OCI-LY1 (cell line): Measurements from ENCODE around the gene RASGEF1B.

Source experiments
- H2AFZ ChIP-seq: fragments of 200-600 bp; sonication (generic), shearing (Covaris generic); 2 replicates; pipeline ENCODE4 v1.6.0; 2014; ENCODE audit warnings: antibody characterized with exemption, mild to moderate bottlenecking, low read length
- H3F3A ChIP-seq: fragments of 200-600 bp; sonication (generic), shearing (Covaris generic); 2 replicates; pipeline ENCODE4 v1.6.0; 2014; ENCODE audit warnings: mild to moderate bottlenecking, antibody characterized with exemption, low read length, moderate library complexity; ENCODE audit not compliant: insufficient read depth
- H3K27ac ChIP-seq: fragments of 200-600 bp; sonication (generic); 2 replicates; pipeline ENCODE4 v1.5.1; 2014; ENCODE audit warnings: low read length, mixed run types, mild to moderate bottlenecking, low read depth; ENCODE audit not compliant: poor library complexity, severe bottlenecking
- H3K27me3 ChIP-seq: fragments of 200-600 bp; sonication (generic); 2 replicates; pipeline ENCODE4 v1.6.0; 2014; ENCODE audit warnings: antibody characterized with exemption, mild to moderate bottlenecking, low read length, moderate library complexity; ENCODE audit not compliant: insufficient read depth
- H3K36me3 ChIP-seq: fragments of 200-600 bp; sonication (generic); 2 replicates; pipeline ENCODE4 v1.6.1; 2014; ENCODE audit warnings: mild to moderate bottlenecking, antibody characterized with exemption, low read length, moderate library complexity, mixed read lengths; ENCODE audit not compliant: insufficient read depth
- H3K4me1 ChIP-seq: fragments of 200-600 bp; sonication (generic); 2 replicates; pipeline ENCODE4 v1.5.1; 2014; ENCODE audit warnings: mild to moderate bottlenecking, low read length, moderate library complexity; ENCODE audit not compliant: insufficient read depth, severe bottlenecking
- H3K4me2 ChIP-seq: fragments of 200-600 bp; sonication (generic), shearing (Covaris generic); 2 replicates; pipeline ENCODE4 v1.6.1; 2014; ENCODE audit warnings: low read length
- H3K4me3 ChIP-seq: fragments of 200-600 bp; sonication (generic); 2 replicates; pipeline ENCODE4 v1.5.1; 2014; ENCODE audit warnings: low read length, low read depth, mild to moderate bottlenecking, mixed read lengths; ENCODE audit not compliant: poor library complexity, severe bottlenecking
- H3K79me2 ChIP-seq: fragments of 200-600 bp; shearing (Covaris generic); 2 replicates; pipeline ENCODE4 v1.6.1; 2016; ENCODE audit warnings: mixed run types, low read length, mixed read lengths; ENCODE audit not compliant: insufficient read depth
- H3K9ac ChIP-seq: fragments of 200-600 bp; sonication (generic), shearing (Covaris generic); 2 replicates; pipeline ENCODE4 v1.6.1; 2014; ENCODE audit warnings: mild to moderate bottlenecking, low read length, mixed read lengths
- H3K9me2 ChIP-seq: fragments of 200-600 bp; sonication (generic), shearing (Covaris generic); 2 replicates; pipeline ENCODE4 v1.6.1; 2014; ENCODE audit warnings: low read depth, mild to moderate bottlenecking, low read length, mixed read lengths
- H3K9me3 ChIP-seq: fragments of 200-600 bp; shearing (Covaris generic); 2 replicates; pipeline ENCODE4 v1.6.1; 2014; ENCODE audit warnings: low read length, mixed read lengths
- H4K20me1 ChIP-seq: fragments of 200-600 bp; sonication (generic), shearing (Covaris generic); 2 replicates; pipeline ENCODE4 v1.6.0; 2016; ENCODE audit warnings: mild to moderate bottlenecking, low read length; ENCODE audit not compliant: insufficient read depth
- EZH2 ChIP-seq: fragments of 200-600 bp; sonication (generic), shearing (Covaris generic); IDR thresholded peaks from 2 replicates; pipeline ENCODE4 v1.8.0; 2017; ENCODE audit warnings: borderline replicate concordance, mixed run types, mild to moderate bottlenecking, antibody characterized with exemption, low read length, moderate library complexity, mixed read lengths
- TF ChIP-seq, protein P1 (sequence below): fragments of 200-600 bp; sonication (generic), shearing (Covaris generic); IDR thresholded peaks from 2 replicates; pipeline ENCODE4 v1.5.1; 2017; ENCODE audit warnings: mild to moderate bottlenecking, antibody characterized with exemption, low read length, moderate library complexity, mixed read lengths

The RASGEF1B gene

DNA sequence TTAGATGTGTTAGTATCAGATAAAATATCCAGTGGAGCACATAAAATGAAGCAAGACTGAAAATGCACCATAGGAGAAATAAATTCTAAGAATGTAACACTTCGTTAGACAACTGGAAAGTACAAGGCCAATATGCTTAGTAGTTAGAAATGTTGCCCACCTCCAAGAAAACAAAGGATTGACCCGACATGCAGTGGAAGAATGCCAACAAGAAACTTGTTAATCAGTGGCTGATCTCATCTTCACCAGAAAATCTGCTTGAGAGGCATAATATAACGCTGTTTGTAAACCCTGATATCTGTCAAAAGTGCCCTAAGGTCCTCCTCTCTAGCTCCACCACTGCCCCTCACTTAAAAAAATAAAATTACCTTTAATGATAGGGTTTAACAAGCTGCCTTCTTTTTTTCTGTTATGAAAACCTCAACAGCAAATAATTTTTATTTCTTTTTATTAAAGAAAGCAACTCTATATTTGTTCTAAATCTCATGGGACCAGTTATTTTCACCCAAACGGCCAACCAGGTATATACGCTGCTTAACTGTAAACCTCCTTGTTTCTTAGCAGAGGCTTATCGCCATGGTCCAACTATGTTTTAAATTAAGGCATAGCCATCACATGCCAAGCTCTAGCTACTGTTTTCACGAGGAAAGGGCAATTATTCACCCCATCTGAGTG, 1.8 kb downstream of the RASGEF1B start:
- Histone ChIP-seq H3K9ac (peak overlapping the region; percentile 92), H4K20me1 (no peaks in the 10 kb centered on the region), H3K4me2 (peak overlapping the region; percentile 99), H3K9me3 (no peaks in the 10 kb centered on the region), H3K79me2 (peaks cover 61% of the 10 kb centered on the region), H3K4me3 (peak overlapping the region; percentile 77), H3K4me1 (peaks cover 69% of the 10 kb centered on the region), H3K27ac (peak overlapping the region; percentile 91), H3K27me3 (no peaks in the 10 kb centered on the region), H3K36me3 (peaks cover 11% of the 10 kb centered on the region; the same call in 1 of the 2 replicates), H2AFZ (no peak overlapping the region), H3K9me2 (no peaks in the 10 kb centered on the region), H3F3A (no peaks in the 10 kb centered on the region)
- no peak for TF ChIP-seq EZH2
- TF ChIP-seq, protein P1, sequence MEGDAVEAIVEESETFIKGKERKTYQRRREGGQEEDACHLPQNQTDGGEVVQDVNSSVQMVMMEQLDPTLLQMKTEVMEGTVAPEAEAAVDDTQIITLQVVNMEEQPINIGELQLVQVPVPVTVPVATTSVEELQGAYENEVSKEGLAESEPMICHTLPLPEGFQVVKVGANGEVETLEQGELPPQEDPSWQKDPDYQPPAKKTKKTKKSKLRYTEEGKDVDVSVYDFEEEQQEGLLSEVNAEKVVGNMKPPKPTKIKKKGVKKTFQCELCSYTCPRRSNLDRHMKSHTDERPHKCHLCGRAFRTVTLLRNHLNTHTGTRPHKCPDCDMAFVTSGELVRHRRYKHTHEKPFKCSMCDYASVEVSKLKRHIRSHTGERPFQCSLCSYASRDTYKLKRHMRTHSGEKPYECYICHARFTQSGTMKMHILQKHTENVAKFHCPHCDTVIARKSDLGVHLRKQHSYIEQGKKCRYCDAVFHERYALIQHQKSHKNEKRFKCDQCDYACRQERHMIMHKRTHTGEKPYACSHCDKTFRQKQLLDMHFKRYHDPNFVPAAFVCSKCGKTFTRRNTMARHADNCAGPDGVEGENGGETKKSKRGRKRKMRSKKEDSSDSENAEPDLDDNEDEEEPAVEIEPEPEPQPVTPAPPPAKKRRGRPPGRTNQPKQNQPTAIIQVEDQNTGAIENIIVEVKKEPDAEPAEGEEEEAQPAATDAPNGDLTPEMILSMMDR, result no peak

DNA sequence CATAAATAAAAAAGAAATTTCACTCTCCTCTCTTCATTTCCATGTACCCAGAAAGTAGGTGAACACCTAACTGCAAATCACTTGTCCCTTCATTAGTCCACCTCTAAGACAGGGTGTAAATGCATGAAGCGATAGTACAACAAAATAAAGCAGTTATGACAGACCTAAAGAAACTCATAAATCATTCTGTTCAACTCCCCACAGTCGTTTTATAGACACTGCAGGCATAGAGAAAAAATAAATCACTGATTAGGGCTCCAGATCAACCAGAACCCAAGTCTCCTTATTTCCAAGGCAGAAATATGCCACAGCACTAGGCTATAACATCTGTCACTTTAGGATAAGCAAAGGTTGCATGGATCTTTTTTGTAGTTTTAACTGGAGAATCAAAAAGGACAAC, 3.0 kb downstream of the RASGEF1B start:
- H3K4me3 ChIP-seq, result peak overlapping the region; percentile 77
- H3K4me2 ChIP-seq, result peak overlapping the region; percentile 99
- H4K20me1 ChIP-seq, result no peaks in the 10 kb centered on the region
- H3K4me1 ChIP-seq, result peaks cover 76% of the 10 kb centered on the region
- peaks cover 74% of the 10 kb centered on the region for H3K79me2 ChIP-seq
- H3K27me3 ChIP-seq, result no peaks in the 10 kb centered on the region
- no peaks in the 10 kb centered on the region for H3F3A ChIP-seq
- no peaks in the 10 kb centered on the region for H3K9me2 ChIP-seq
- no peak overlapping the region for H2AFZ ChIP-seq
- no peaks in the 10 kb centered on the region for H3K9me3 ChIP-seq
- TF ChIP-seq, protein P1, result no peak
- no peak for TF ChIP-seq EZH2
- H3K27ac ChIP-seq, result no peak overlapping the region
- peaks cover 11% of the 10 kb centered on the region; the same call in 1 of the 2 replicates for H3K36me3 ChIP-seq
- H3K9ac ChIP-seq, result peak overlapping the region; percentile 46

DNA sequence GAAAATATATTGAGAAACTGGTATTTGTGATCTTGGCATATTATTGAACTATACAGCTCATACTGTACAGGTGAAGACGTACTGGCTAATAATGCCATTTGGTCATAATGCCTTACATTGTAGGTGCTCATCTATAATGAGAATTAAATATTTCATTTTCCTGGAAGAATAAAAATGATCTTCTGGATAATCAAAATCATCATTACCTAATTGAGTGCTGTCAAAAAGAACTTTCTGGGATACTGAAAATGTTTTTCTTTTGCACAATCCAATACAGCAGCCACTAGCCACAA, 4.1 kb downstream of the RASGEF1B start:
- H3K9me2 ChIP-seq, result no peaks in the 10 kb centered on the region
- H3K4me3 ChIP-seq, result no peak overlapping the region
- H3K4me2 ChIP-seq, result peak overlapping the region; percentile 31; the same call in 1 of the 2 replicates
- peaks cover 74% of the 10 kb centered on the region for H3K4me1 ChIP-seq
- H3K9me3 ChIP-seq, result no peaks in the 10 kb centered on the region
- TF ChIP-seq, protein P1, result no peak
- no peak for TF ChIP-seq EZH2
- no peak overlapping the region for H2AFZ ChIP-seq
- H3K36me3 ChIP-seq, result peaks cover 11% of the 10 kb centered on the region; the same call in 1 of the 2 replicates
- H3F3A ChIP-seq, result no peaks in the 10 kb centered on the region
- peaks cover 84% of the 10 kb centered on the region for H3K79me2 ChIP-seq
- H3K9ac ChIP-seq, result no peak overlapping the region; the same call in 1 of the 2 replicates
- H4K20me1 ChIP-seq, result no peaks in the 10 kb centered on the region
- no peak overlapping the region for H3K27ac ChIP-seq
- no peaks in the 10 kb centered on the region for H3K27me3 ChIP-seq
